HG03108 (cell line): ENCODE results near the gene RNF212.

Experiments used
- ATAC-seq: cut with Tn5 transposase; IDR thresholded peaks from one replicate; pipeline ENCODE4 v1.9.1; 2021; ENCODE audit warnings: moderate library complexity; ENCODE audit not compliant: unreplicated experiment

The RNF212 gene

DNA sequence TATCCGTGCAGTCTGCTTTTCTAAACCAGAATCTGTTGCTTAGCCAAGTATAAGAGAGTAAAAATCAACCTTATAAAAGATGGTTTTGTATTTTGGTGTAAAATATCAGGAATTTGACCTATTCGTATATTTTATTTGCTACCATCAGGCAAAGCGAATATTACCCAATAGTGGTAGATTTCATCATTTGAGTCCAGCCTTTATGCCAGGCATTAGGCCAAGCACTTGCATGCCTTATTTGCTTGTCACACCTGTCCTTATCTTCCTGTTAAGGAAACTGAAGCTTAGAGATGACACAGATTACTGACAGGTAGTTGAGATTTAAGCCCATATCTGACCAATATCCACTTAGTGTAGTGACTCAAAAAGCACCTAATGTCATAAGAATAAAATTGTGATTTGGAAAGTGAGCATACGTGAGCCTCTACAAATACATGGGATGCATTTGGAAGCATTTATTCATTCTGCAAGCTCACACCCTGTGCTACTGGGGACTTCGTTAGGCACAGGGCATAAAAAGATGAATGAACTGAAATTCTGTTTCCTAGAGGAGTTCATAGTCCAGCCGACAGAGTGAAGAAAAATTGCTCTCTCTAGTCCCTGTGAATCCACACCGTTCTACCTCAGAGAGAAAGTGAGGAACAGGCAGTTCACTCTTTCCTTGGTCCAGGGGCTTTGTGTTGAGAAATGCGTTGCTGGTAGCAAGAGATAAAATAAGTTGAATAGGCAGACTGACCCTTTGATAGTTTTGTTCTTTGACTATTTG, 2.3 kb upstream of the RNF212 start:
- ATAC-seq = no peak

DNA sequence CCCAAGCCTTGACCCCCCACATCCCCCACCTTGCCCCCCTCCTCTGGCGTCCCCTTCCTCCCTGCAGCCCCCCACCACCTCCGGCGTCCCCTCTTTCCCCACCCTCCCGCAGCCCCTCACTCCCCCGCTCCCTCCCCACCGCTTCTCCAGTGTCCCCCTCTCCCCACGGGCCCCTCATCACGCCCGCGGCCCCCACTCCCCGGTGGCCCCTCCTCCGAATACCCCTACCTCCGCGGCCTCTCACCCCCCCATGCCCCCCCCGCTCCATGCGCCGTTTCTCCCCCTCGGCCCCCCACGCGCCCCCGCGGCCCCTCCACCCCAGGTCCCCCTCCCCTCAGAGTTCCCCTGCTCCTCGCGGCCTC, 562 bp downstream of the RNF212 start:
- ATAC-seq = no peak

GRCh38 chr4:1112174-1112820, 1.1 kb downstream of the RNF212 start:
- ATAC-seq = no peak

- no peak for ATAC-seq
Measured at GRCh38 chr4:1111259-1111809, 2.0 kb downstream of the RNF212 start.

- ATAC-seq = no peak
Measured at GRCh38 chr4:1109898-1110506, 3.4 kb downstream of the RNF212 start.

DNA sequence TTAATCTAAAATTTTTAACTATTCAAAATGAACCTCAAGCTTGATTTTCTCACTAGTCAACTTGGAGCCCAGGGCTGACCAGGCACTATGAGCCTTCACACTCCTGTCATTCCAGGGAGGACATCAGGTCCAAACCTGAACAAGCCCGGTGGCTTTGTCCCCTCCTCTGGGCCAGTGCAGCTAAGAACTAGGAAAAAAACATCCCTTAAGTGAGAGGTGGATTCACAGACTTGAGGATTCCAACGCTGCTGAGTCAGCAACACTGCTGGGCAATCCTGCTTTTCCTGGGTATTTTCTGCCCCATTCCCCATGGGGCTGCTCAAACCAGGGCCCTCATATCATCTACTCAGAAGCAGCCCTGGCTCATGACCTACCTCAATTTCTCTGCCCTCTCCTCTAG, 4.0 kb downstream of the RNF212 start:
- no peak for ATAC-seq

- no peak for ATAC-seq
Measured at GRCh38 chr4:1105662-1106061, 7.7 kb downstream of the RNF212 start.

- ATAC-seq = no peak
Measured at GRCh38 chr4:1105067-1105466, 8.3 kb downstream of the RNF212 start.

DNA sequence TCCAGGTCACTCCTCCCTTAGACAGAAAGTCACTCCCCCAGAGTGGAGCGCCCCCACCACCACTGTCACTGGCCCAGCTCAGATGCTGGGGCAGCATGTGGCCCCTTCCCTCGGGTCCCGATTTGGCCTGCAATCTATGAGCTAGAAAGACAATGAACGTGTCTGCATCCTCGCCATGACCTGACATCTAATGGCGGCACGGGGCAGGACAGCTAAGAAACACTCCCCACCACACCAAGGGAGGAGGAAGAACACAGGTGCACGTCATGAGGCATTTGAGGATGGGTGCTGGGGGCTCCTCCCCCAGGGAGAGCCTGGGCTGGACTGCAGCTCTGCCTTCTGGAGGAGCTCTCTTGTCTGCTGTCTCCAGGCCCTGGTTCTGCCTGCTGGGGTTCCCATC, 8.7 kb downstream of the RNF212 start:
- no peak for ATAC-seq

GRCh38 chr4:1099684-1100335, 13.6 kb downstream of the RNF212 start:
- ATAC-seq = no peak

- no peak for ATAC-seq
Measured at GRCh38 chr4:1099270-1099669, 14.1 kb downstream of the RNF212 start.

DNA sequence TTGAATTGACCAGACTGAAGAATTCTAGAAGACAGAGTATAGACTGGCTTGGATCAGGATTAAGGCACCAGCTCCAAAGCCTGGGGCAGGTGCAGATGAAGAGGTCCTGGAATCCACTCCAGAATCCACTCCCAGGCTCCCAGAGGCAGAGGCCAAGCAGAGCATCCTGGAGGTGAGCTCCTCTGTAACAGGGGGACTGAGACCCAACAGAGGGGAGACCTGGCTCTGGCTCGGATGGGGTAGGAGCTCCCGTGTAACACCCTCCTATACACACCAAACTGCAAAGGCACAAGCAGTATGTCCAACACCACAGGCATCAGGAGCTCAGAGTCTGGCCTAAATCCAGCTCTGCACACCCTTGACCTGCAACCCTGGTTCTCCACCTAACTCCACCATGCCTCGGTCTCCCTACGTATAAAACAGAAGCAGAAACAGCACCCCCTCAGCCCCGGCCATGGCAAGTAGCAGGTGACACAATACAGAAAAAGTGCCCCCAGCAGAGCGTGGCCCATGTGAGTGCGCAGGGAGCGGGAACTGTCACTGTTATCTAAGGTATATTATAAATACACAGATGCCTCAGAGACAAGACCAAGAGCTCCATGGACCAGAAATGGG, 14.9 kb downstream of the RNF212 start:
- no peak for ATAC-seq

DNA sequence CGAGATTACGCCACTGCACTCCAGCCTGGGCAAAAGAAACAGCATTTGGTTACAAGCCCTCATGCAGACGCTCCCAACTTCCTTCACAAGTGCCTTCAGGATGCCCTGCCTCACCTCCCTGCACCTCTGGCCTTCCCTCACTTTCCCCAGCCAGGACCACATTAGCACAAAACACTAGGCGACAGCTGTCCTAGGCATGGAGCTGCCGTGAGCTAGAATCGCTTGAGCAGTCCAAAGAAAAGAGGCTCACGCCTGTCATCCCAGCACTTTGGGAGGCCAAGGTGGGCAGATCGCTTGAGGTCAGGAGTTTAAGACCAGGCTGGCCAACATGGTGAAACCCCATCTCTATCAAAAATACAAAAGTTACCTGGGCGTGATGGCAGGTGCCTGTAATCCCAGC, 15.8 kb downstream of the RNF212 start:
- no peak for ATAC-seq

GRCh38 chr4:1096841-1097240, 16.5 kb downstream of the RNF212 start:
- ATAC-seq = no peak

DNA sequence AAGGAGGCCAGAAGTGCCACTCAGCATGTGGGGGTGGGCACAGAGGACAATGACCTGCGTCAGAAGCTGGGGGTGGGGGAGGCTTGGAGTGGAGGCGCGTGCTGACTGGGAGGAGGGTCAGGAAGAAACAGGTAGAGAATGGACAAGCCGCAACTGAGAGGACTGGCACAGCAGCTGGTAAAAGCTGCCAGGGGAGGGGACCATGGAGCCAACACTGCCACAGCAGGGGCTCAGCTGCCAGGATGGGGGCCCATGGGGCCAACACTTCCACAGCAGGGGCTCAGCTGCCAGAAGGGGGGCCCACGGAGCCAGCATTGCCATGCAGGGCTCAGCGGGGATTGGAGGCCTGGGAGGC, 19.1 kb downstream of the RNF212 start:
- ATAC-seq = no peak

- ATAC-seq = no peak
Measured at GRCh38 chr4:1093391-1094335, 19.7 kb downstream of the RNF212 start.

DNA sequence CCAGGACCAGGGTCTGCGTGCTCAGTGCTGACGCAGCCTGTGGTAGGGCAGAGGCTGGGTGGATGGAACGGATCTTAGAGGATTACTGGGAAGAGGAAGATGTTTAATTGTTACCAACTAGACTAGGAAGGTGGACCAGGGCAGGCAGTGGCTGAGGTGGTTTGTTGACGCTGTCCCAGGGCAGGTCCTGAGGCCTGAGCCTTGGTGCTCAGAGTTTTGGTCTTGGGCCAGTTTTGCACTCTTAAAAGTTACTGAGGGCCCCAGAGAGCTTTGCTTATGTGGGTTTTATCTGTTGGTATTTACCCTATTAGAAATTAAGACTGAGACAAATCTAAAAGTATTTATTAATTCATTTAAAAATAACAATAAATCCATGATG, 20.4 kb downstream of the RNF212 start:
- no peak for ATAC-seq

- no peak for ATAC-seq
Measured at GRCh38 chr4:1092026-1092982, 21.1 kb downstream of the RNF212 start.

GRCh38 chr4:1091561-1091995, 21.8 kb downstream of the RNF212 start:
- ATAC-seq = no peak
